T-cell (primary cell): ENCODE measurements around the gene TNNI3. TPM values are rescaled to one million over a fixed set of nuclear protein-coding genes. Genes with fewer than 3 reads are reported as not detected.

Experiments
- ATAC-seq, 4 experiments: fragments of 200-7000 bp in 3 of 4; fragments of 150-1000 bp in 1 of 4; cut with Tn5 transposase; replicated peaks in 1 of 4; 1 replicate in 3 of 4; 2 replicates in 1 of 4; pipeline ENCODE4 v1.10.0; 2021; ENCODE audit warnings: moderate library complexity in 3 of 4, mild to moderate bottlenecking in 2 of 4, moderate number of reproducible peaks in 1 of 4
- CTCF ChIA-PET, 2 donors: fragments of 300-600 bp; sonication (Branson Sonifier 250); formaldehyde crosslinking; loops; one replicate each; lab custom pipeline; 2022; ENCODE audit warnings: antibody characterized with exemption in 2 of 2; lab: Charles Lee
- POLR2A ChIA-PET, 2 donors: fragments of 300-600 bp; sonication (Branson Sonifier 250); formaldehyde crosslinking; loops; one replicate each; lab custom pipeline; 2022; ENCODE audit warnings: antibody characterized with exemption in 2 of 2; lab: Charles Lee
- DNase-seq, 35 experiments: peaks; one replicate each; pipeline versions ENCODE4 v3.0.0 to v3.0.0-alpha.2; 2013 to 2023
- H3K27ac ChIP-seq: one replicate; pipeline ENCODE4 v1.5.1; 2013; ENCODE audit warnings: low read length
- H3K27me3 ChIP-seq, 2 experiments: replicated peaks in 1 of 2; 1 replicate in 1 of 2; 2 replicates in 1 of 2; pipeline versions ENCODE4 v1.6.1 to v1.7.0; 2013; ENCODE audit warnings: low read length in 1 of 2, mixed read lengths in 1 of 2; ENCODE audit not compliant: control insufficient read depth in 2 of 2, insufficient read depth in 2 of 2; ENCODE audit errors: extremely low read depth in 1 of 2
- H3K36me3 ChIP-seq, 2 donors: 1 replicate in 1 of 2; 2 replicates in 1 of 2; pipeline versions ENCODE4 v1.6.1 to v1.7.0; 2013; ENCODE audit warnings: low read length in 1 of 2; ENCODE audit not compliant: control insufficient read depth in 2 of 2, insufficient read depth in 1 of 2; ENCODE audit errors: extremely low read depth in 1 of 2
- H3K4me1 ChIP-seq, 2 experiments: 1 replicate in 1 of 2; 2 replicates in 1 of 2; pipeline versions ENCODE4 v1.6.1 to v1.7.0; 2013; ENCODE audit warnings: low read length in 2 of 2, mixed read lengths in 1 of 2; ENCODE audit not compliant: insufficient read depth in 2 of 2, control insufficient read depth in 1 of 2; ENCODE audit errors: extremely low read depth in 1 of 2
- H3K4me3 ChIP-seq, 2 donors: 1 replicate in 1 of 2; 2 replicates in 1 of 2; pipeline versions ENCODE4 v1.5.1 to v1.7.0; 2013; ENCODE audit warnings: mild to moderate bottlenecking in 2 of 2, low read length in 1 of 2, moderate library complexity in 1 of 2; ENCODE audit not compliant: control insufficient read depth in 1 of 2; ENCODE audit errors: extremely low read depth in 1 of 2
- H3K9me3 ChIP-seq: 2 replicates; pipeline ENCODE4 v1.7.0; 2013
- H3K27ac Mint-ChIP-seq, 2 donors: one replicate each; pipeline ENCODE4 v1.8.0; 2020 to 2021; ENCODE audit warnings: mild to moderate bottlenecking in 2 of 2, mixed read lengths in 2 of 2
- H3K27me3 Mint-ChIP-seq, 2 donors: one replicate each; pipeline ENCODE4 v1.8.0; 2021 to 2022; ENCODE audit warnings: mixed read lengths in 2 of 2
- H3K36me3 Mint-ChIP-seq: one replicate; pipeline ENCODE4 v1.8.0; 2021; ENCODE audit warnings: mixed read lengths
- H3K4me1 Mint-ChIP-seq, 3 donors: one replicate each; pipeline ENCODE4 v1.8.0; 2020 to 2022; ENCODE audit warnings: mixed read lengths in 3 of 3, mild to moderate bottlenecking in 1 of 3
- H3K4me3 Mint-ChIP-seq, 3 donors: one replicate each; pipeline ENCODE4 v1.8.0; 2020 to 2022; ENCODE audit warnings: mild to moderate bottlenecking in 3 of 3, mixed read lengths in 3 of 3, moderate library complexity in 3 of 3
- H3K9me3 Mint-ChIP-seq, 3 donors: one replicate each; pipeline ENCODE4 v1.8.0; 2020 to 2022; ENCODE audit warnings: mixed read lengths in 3 of 3
- WGBS: methylation state at CpG from one replicate; pipeline ENCODE4 v1.1.5; 2013; ENCODE audit warnings: missing lambda C conversion rate; ENCODE audit not compliant: insufficient coverage; 5-methylcytosine and 5-hydroxymethylcytosine counted together
- total RNA-seq, 35 experiments: library from RNA in 6 of 35; stranded (reverse) in 6 of 35; fragments of 120-200 nt in 1 of 35; gene quantifications; one replicate each; pipeline versions ENCODE4 v1.2.1 to v1.2.4 and lab custom pipeline; 2013 to 2026

TNNI3 gene
- total RNA-seq, 5 donors from 2014 or later (not counting 1 experiment from before 2014, with no cell fraction given): not detected

GRCh38 chr19:55152017-55152416 lies 5.5 kb downstream of the TNNI3 start:
- ATAC-seq: peak in 1 of 4 experiments; percentile 10
- Mint-ChIP-seq H3K36me3 (no peaks in the 10 kb centered on the region), H3K27ac (peak overlapping the region; percentile 85 to 91), H3K27me3 (peaks cover 23 to 41% of the 10 kb centered on the region in 2 donors), H3K4me3 (no peak overlapping the region), H3K4me1 (peaks cover 23 to 26% (median 24%) of the 10 kb centered on the region in 3 donors), H3K9me3 (peaks cover 7 to 16% (median 8%) of the 10 kb centered on the region in 3 donors)
- Histone ChIP-seq H3K27ac (peak overlapping the region; percentile 79), H3K4me1 (peaks cover 3 to 28% of the 10 kb centered on the region in 2 experiments), H3K36me3 (no peaks in the 10 kb centered on the region), H3K27me3 (peaks cover 2 to 50% of the 10 kb centered on the region in 2 experiments), H3K4me3 (no peak overlapping the region), H3K9me3 (peaks cover 3% of the 10 kb centered on the region)
- ChIA-PET POLR2A (no interaction called here), CTCF (no interaction called here)
- no peak for DNase-seq

- Mint-ChIP-seq H3K9me3 (peaks cover 7 to 14% (median 8%) of the 10 kb centered on the region in 3 donors), H3K4me3 (peak within 1 kb of the TSS in 1 of 3 donors; percentile 29), H3K27ac (peak within 1 kb of the TSS in 1 of 2 donors; percentile 27), H3K27me3 (peaks cover 41 to 44% of the 10 kb centered on the region in 2 donors), H3K36me3 (no peaks in the 10 kb centered on the region), H3K4me1 (peaks cover 17 to 20% (median 20%) of the 10 kb centered on the region in 3 donors)
- 36% methylated on average over 9 of the region's 18 CpGs for WGBS
- H3K36me3 ChIP-seq: no peaks in the 10 kb centered on the region
- DNase-seq (no peak), ATAC-seq (no peak)
- ChIA-PET POLR2A (no interaction called here), CTCF (no interaction called here)
- peaks cover 3 to 30% of the 10 kb centered on the region in 2 experiments for H3K4me1 ChIP-seq
- H3K4me3 ChIP-seq: no peak within 1 kb of the TSS
- H3K27me3 ChIP-seq: peaks cover 2 to 55% of the 10 kb centered on the region in 2 experiments
- no peak within 1 kb of the TSS for H3K27ac ChIP-seq
- peaks cover 3% of the 10 kb centered on the region for H3K9me3 ChIP-seq
Measured at GRCh38 chr19:55149078-55150003, 8.2 kb downstream of the TNNI3 start, which contains the start of gene TNNT1. TSS of gene TNNT1 (minus strand) at chr19:55149206. CDS start at chr19:55147157, 2,049 bp downstream.

DNA sequence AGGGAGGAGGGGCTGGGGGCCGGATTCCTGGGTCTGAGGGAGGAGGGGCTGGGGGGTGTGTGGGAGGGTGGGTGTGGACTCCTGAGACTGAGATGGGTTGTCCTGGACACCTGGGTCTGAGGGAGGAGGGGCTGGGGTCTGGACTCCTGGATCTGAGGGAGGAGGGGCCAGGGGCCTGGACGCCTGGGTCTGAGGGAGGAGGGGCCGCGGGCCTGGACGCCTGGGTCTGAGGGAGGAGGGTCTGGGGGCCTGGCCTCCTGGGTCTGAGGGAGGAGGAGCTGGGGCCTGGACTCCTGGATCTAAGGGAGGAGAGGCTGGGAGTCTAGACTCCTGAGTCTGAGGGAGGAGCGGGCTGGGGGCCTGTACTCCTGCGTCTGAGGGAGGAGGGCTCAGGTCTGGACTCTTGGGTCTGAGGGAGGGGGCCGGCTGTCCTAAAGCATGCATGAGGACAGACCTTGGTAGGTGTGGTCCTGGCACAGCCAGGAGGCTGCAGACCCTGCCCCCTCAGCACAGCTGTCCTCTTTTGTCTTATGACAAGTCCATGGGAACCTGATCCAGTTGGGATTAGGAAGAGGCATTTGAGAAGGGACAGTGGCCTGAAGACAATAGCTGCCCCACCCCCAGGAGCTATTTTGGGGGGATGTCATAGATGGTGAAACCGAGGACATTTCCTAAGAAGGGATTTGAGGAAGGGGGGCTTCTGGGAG lies 9.8 kb downstream of the TNNI3 start:
- DNase-seq (no peak), ATAC-seq (no peak)
- Mint-ChIP-seq H3K27ac (no peak overlapping the region), H3K27me3 (peaks cover 51 to 59% of the 10 kb centered on the region in 2 donors), H3K9me3 (peaks cover 7 to 10% (median 8%) of the 10 kb centered on the region in 3 donors), H3K4me3 (no peak overlapping the region), H3K4me1 (peaks cover 9 to 12% (median 10%) of the 10 kb centered on the region in 3 donors), H3K36me3 (no peaks in the 10 kb centered on the region)
- ChIA-PET CTCF (interaction anchor here in 1 of 2 donors (0.6 to 1.3 kb wide), 2 partner anchors 356 to 361 kb away, joined by 3 to 4 read pairs; no protein-coding TSS in a partner anchor), POLR2A (no interaction called here)
- 47% methylated on average over 3 of the region's 9 CpGs for WGBS
- H3K9me3 ChIP-seq: peaks cover 3% of the 10 kb centered on the region
- H3K4me3 ChIP-seq: no peak overlapping the region
- peaks cover 2 to 71% of the 10 kb centered on the region in 2 experiments for H3K27me3 ChIP-seq
- no peaks in the 10 kb centered on the region for H3K36me3 ChIP-seq
- H3K4me1 ChIP-seq: peaks cover 3 to 24% of the 10 kb centered on the region in 2 experiments
- H3K27ac ChIP-seq: no peak overlapping the region

GRCh38 chr19:55146705-55147273 lies 10.7 kb downstream of the TNNI3 start:
- ChIA-PET POLR2A (no interaction called here), CTCF (interaction anchor here (0.6 to 1.3 kb wide), 6 partner anchors 328 to 1051 kb away, joined by 3 to 5 read pairs (median 3); no protein-coding TSS in a partner anchor)
- ATAC-seq: no peak
- H3K4me1 ChIP-seq: peaks cover 0 to 17% of the 10 kb centered on the region in 2 experiments
- Mint-ChIP-seq H3K4me3 (no peak overlapping the region), H3K27ac (no peak overlapping the region), H3K27me3 (peaks cover 51 to 63% of the 10 kb centered on the region in 2 donors), H3K36me3 (no peaks in the 10 kb centered on the region), H3K4me1 (peaks cover 4 to 5% (median 4%) of the 10 kb centered on the region in 3 donors), H3K9me3 (peaks cover 1 to 5% (median 3%) of the 10 kb centered on the region in 3 donors)
- no peak overlapping the region for H3K4me3 ChIP-seq
- no peak for DNase-seq
- 5% methylated on average over 17 of the region's 27 CpGs for WGBS
- H3K36me3 ChIP-seq: no peaks in the 10 kb centered on the region
- peaks cover 4 to 80% of the 10 kb centered on the region in 2 experiments for H3K27me3 ChIP-seq
- no peak overlapping the region for H3K27ac ChIP-seq
- H3K9me3 ChIP-seq: peaks cover under 1% of the 10 kb centered on the region

GRCh38 chr19:55146078-55146704 lies 11.3 kb downstream of the TNNI3 start:
- no peak overlapping the region for H3K4me3 ChIP-seq
- POLR2A ChIA-PET: no interaction called here
- Mint-ChIP-seq H3K4me1 (peaks cover 3 to 4% (median 3%) of the 10 kb centered on the region in 3 donors), H3K4me3 (no peak overlapping the region), H3K36me3 (no peaks in the 10 kb centered on the region), H3K9me3 (no peaks in the 10 kb centered on the region), H3K27ac (no peak overlapping the region), H3K27me3 (peaks cover 52 to 68% of the 10 kb centered on the region in 2 donors)
- no peaks in the 10 kb centered on the region for H3K9me3 ChIP-seq
- DNase-seq (peak in 3 of 35 experiments; percentile 8 to 42 (median 15)), ATAC-seq (peak in 1 of 4 experiments; percentile 44)
- peaks cover 0 to 17% of the 10 kb centered on the region in 2 experiments for H3K4me1 ChIP-seq
- H3K36me3 ChIP-seq: no peaks in the 10 kb centered on the region
- H3K27ac ChIP-seq: no peak overlapping the region
- peaks cover 4 to 86% of the 10 kb centered on the region in 2 experiments for H3K27me3 ChIP-seq
- 1% methylated on average over 10 of the region's 41 CpGs for WGBS
- CTCF ChIA-PET: interaction anchor here (0.6 to 0.8 kb wide), 4 partner anchors 24 to 1050 kb away, joined by 3 to 5 read pairs (median 3); no protein-coding TSS in a partner anchor
